LHCN-M2 (cell line): Measurements from ENCODE around the gene OPTN. TPM values are rescaled to one million over a fixed set of nuclear protein-coding genes. Genes with fewer than 3 reads are reported as not detected.
"Not testable (repeated sequence)": the region's sequence is repeated elsewhere in the genome, so short reads cannot be mapped to it uniquely, and the experiment has no call there.

ENCODE experiments used
- DNase-seq: peaks from one replicate; pipeline ENCODE4 v3.0.0-alpha.2; 2012; ENCODE audit warnings: low read depth
- total RNA-seq: library from RNA; depleted of rRNA; stranded (reverse); fragments of >200 nt; gene quantifications from 2 replicates; pipeline ENCODE4 v1.2.3, GENCODE V29; 2014

The OPTN gene
- total RNA-seq, 1 experiment from 2014 or later = 45.1 TPM

GRCh38 chr10:13089345-13089744 is 10.6 kb upstream of the OPTN start:
- DNase-seq = no peak

- no peak for DNase-seq
Observed at GRCh38 chr10:13090289-13090688, 9.7 kb upstream of the OPTN start.

- no peak for DNase-seq
Observed at GRCh38 chr10:13091801-13092200, 8.2 kb upstream of the OPTN start.

- no peak for DNase-seq
Observed at GRCh38 chr10:13092291-13093102, 7.5 kb upstream of the OPTN start.

- DNase-seq = not testable (repeated sequence)
Observed at GRCh38 chr10:13094082-13094481, 5.9 kb upstream of the OPTN start.

GRCh38 chr10:13095094-13095493 is 4.9 kb upstream of the OPTN start:
- no peak for DNase-seq

- no peak for DNase-seq
Observed at GRCh38 chr10:13095929-13096328, 4.0 kb upstream of the OPTN start.

GRCh38 chr10:13099144-13099665 is 758 bp upstream of the OPTN start:
- peak; percentile 73 for DNase-seq

GRCh38 chr10:13100349-13101294 is 659 bp downstream of the OPTN start:
- no peak for DNase-seq

GRCh38 chr10:13102002-13102794 is 2.2 kb downstream of the OPTN start:
- DNase-seq = peak; percentile 45

GRCh38 chr10:13103554-13103953 is 3.6 kb downstream of the OPTN start:
- DNase-seq = no peak

- no peak for DNase-seq
Observed at GRCh38 chr10:13104697-13105096, 4.7 kb downstream of the OPTN start.

GRCh38 chr10:13105184-13105583 is 5.2 kb downstream of the OPTN start:
- peak; percentile 37 for DNase-seq

- DNase-seq = no peak
Observed at GRCh38 chr10:13106387-13107045, 6.6 kb downstream of the OPTN start.

- no peak for DNase-seq
Observed at GRCh38 chr10:13110908-13111307, 10.9 kb downstream of the OPTN start.

- DNase-seq = no peak
Observed at GRCh38 chr10:13113544-13113943, 13.6 kb downstream of the OPTN start.

- DNase-seq = no peak
Observed at GRCh38 chr10:13115832-13116803, 16.2 kb downstream of the OPTN start.

GRCh38 chr10:13117841-13118783 is 18.1 kb downstream of the OPTN start:
- DNase-seq = no peak
